MM.1S (cell line): ENCODE data around the gene CDH22.

Source experiments
- CTCF ChIP-seq: fragments of 300-600 bp; sonication (generic); IDR thresholded peaks from 2 replicates; pipeline ENCODE4 v1.5.1; 2016; ENCODE audit warnings: antibody characterized with exemption, low read length, mixed read lengths
- EZH2 ChIP-seq: fragments of 300-600 bp; sonication (generic); optimal IDR thresholded peaks from 2 replicates; pipeline ENCODE3; 2017; ENCODE audit warnings: low read depth, mild to moderate bottlenecking, antibody characterized with exemption, low read length, mixed read lengths
- EZH2phosphoT487 ChIP-seq: fragments of 300-600 bp; sonication (generic); IDR thresholded peaks from 2 replicates; pipeline ENCODE4 v1.6.1; 2018; ENCODE audit warnings: antibody characterized with exemption, low read length

DNA sequence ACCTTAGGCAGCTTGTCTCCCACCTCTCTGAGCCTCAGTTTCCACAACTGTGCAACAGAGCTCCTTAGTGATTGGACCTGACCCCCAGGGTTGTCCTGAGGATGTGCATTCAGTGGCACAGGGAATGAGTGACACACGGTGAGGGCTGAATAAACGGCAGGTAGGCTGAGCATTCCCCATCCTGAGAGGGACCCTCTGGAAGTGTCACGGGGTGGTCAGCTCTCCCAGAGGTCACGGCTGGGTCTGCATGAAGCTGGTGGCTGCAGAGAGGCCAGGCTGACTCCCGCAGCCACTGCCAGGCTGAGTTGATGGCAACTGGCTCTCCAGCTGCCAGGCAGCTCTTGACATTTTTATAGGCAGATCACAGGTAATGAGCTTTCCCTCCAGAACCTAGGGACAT lies 147.6 kb downstream of the CDH22 start:
- TF ChIP-seq CTCF (no peak), EZH2phosphoT487 (no peak), EZH2 (no peak)
